H1 (cell line): Measurements from ENCODE around the gene ST3GAL3. TPM values are rescaled to one million over a fixed set of nuclear protein-coding genes. Genes with fewer than 3 reads are reported as not detected.

Experiments used
- CTCF ChIA-PET: fragments of 300-600 bp; sonication (Branson Sonifier 250); formaldehyde crosslinking; loops from one replicate; lab custom pipeline; 2021; ENCODE audit not compliant: partially characterized antibody; lab: Charles Lee
- POLR2A ChIA-PET: fragments of 300-600 bp; sonication (Branson Sonifier 250); formaldehyde crosslinking; loops from one replicate; lab custom pipeline; 2021; ENCODE audit warnings: inconsistent platforms; ENCODE audit not compliant: partially characterized antibody; lab: Charles Lee
- DNase-seq, 2 experiments: peaks; one replicate each; pipeline versions ENCODE4 v3.0.0 to v3.0.0-alpha.2; 2010 to 2022; ENCODE audit warnings: low spot score in 2 of 2, low read depth in 1 of 2, mixed read lengths in 1 of 2
- FAIRE-seq: peaks from 2 replicates; lab custom pipeline; 2011; peaks lifted over from hg19 to GRCh38; lab: Jason Lieb, UNC
- H2AFZ ChIP-seq: 2 replicates; pipeline ENCODE4 v1.8.1; 2012; ENCODE audit warnings: low read length, inconsistent platforms
- H2AK5ac ChIP-seq: 2 replicates; pipeline ENCODE4 v1.6.1; 2013; ENCODE audit warnings: low read depth, low read length
- H2BK120ac ChIP-seq: replicated peaks from 2 replicates; pipeline ENCODE3; 2013; ENCODE audit warnings: low read depth, low read length, inconsistent platforms
- H2BK12ac ChIP-seq: 2 replicates; pipeline ENCODE4 v1.6.1; 2013; ENCODE audit warnings: low read depth, low read length
- H2BK15ac ChIP-seq: 2 replicates; pipeline ENCODE4 v1.6.1; 2013; ENCODE audit warnings: low read length
- H2BK20ac ChIP-seq: 2 replicates; pipeline ENCODE4 v1.6.1; 2013; ENCODE audit warnings: low read length
- H2BK5ac ChIP-seq: 2 replicates; pipeline ENCODE4 v1.6.1; 2013; ENCODE audit warnings: low read depth, low read length
- H3K14ac ChIP-seq: 2 replicates; pipeline ENCODE4 v1.6.1; 2013; ENCODE audit warnings: inconsistent platforms; ENCODE audit not compliant: insufficient read length
- H3K18ac ChIP-seq: 2 replicates; pipeline ENCODE4 v1.6.1; 2013; ENCODE audit warnings: low read length; ENCODE audit errors: extremely low read depth
- H3K23ac ChIP-seq: 2 replicates; pipeline ENCODE4 v1.6.1; 2013; ENCODE audit warnings: inconsistent platforms; ENCODE audit not compliant: insufficient read length
- H3K23me2 ChIP-seq: 2 replicates; pipeline ENCODE4 v1.6.1; 2013; ENCODE audit warnings: low read depth, low read length
- H3K27ac ChIP-seq: 2 replicates; pipeline ENCODE4 v1.6.1; 2011; ENCODE audit warnings: low read depth, low read length, inconsistent platforms
- H3K27me3 ChIP-seq, 4 experiments: replicated peaks in 1 of 4; 1 replicate in 1 of 4; 2 replicates in 3 of 4; pipeline versions ENCODE4 v1.6.1 to v1.8.1; 2011 to 2013; ENCODE audit warnings: low read length in 3 of 4, mild to moderate bottlenecking in 3 of 4, inconsistent platforms in 2 of 4, mixed read lengths in 2 of 4, moderate library complexity in 1 of 4; ENCODE audit not compliant: control insufficient read depth in 3 of 4, insufficient read depth in 3 of 4; ENCODE audit errors: extremely low read depth in 1 of 4
- H3K36me3 ChIP-seq, 4 experiments: 2 replicates each; pipeline versions ENCODE4 v1.6.1 to v1.8.1; 2011 to 2013; ENCODE audit warnings: mild to moderate bottlenecking in 4 of 4, low read length in 3 of 4, moderate library complexity in 2 of 4, control low read depth in 1 of 4, inconsistent platforms in 1 of 4; ENCODE audit not compliant: insufficient read depth in 4 of 4, control insufficient read depth in 2 of 4
- H3K4ac ChIP-seq: replicated peaks from 2 replicates; pipeline ENCODE3; 2013; ENCODE audit warnings: low read length, low read depth, mixed read lengths, inconsistent platforms; ENCODE audit not compliant: insufficient read length
- H3K4me1 ChIP-seq, 4 experiments: replicated peaks in 1 of 4; 1 replicate in 1 of 4; 2 replicates in 3 of 4; pipeline versions ENCODE4 v1.6.1 to v1.8.1; 2011 to 2013; ENCODE audit warnings: low read length in 3 of 4, inconsistent platforms in 2 of 4, mixed read lengths in 1 of 4; ENCODE audit not compliant: insufficient read depth in 4 of 4, control insufficient read depth in 3 of 4
- H3K4me2 ChIP-seq, 2 experiments: 2 replicates each; pipeline versions ENCODE4 v1.6.1 to v1.8.1; 2011 to 2013; ENCODE audit warnings: low read depth in 2 of 2, low read length in 2 of 2, control low read depth in 1 of 2, inconsistent platforms in 1 of 2, mild to moderate bottlenecking in 1 of 2; ENCODE audit not compliant: insufficient read depth in 1 of 2
- H3K4me3 ChIP-seq, 4 experiments: fragments of 200-600, 300-600 bp in 1 of 4; sonication (generic), shearing (Covaris generic), sonication (Bioruptor Twin) in 1 of 4; 2 replicates each; pipeline versions ENCODE4 v1.5.1 to v1.8.1; 2011 to 2016; ENCODE audit warnings: low read length in 4 of 4, low read depth in 3 of 4, control low read depth in 2 of 4, inconsistent platforms in 2 of 4, mild to moderate bottlenecking in 2 of 4, mixed read lengths in 1 of 4, moderate library complexity in 1 of 4; ENCODE audit not compliant: insufficient read depth in 2 of 4; ENCODE audit errors: extremely low read depth in 1 of 4
- H3K56ac ChIP-seq: replicated peaks from 2 replicates; pipeline ENCODE3; 2013; ENCODE audit warnings: low read depth, mild to moderate bottlenecking, mixed read lengths, low read length, inconsistent platforms; ENCODE audit not compliant: insufficient read length
- H3K79me1 ChIP-seq: 2 replicates; pipeline ENCODE4 v1.6.1; 2013; ENCODE audit warnings: low read depth, low read length, control low read depth
- H3K79me2 ChIP-seq, 2 experiments: 2 replicates each; pipeline versions ENCODE4 v1.6.1 to v1.8.1; 2012 to 2013; ENCODE audit warnings: low read length in 2 of 2, mild to moderate bottlenecking in 2 of 2, inconsistent platforms in 1 of 2; ENCODE audit not compliant: insufficient read depth in 2 of 2, control insufficient read depth in 1 of 2
- H3K9ac ChIP-seq, 4 experiments: replicated peaks in 1 of 4; 1 replicate in 1 of 4; 2 replicates in 3 of 4; pipeline versions ENCODE4 v1.6.1 to v1.8.1; 2011 to 2013; ENCODE audit warnings: low read depth in 3 of 4, low read length in 3 of 4, control low read depth in 2 of 4, mild to moderate bottlenecking in 2 of 4, moderate library complexity in 2 of 4, inconsistent platforms in 1 of 4; ENCODE audit errors: extremely low read depth in 1 of 4
- H3K9me3 ChIP-seq, 2 experiments: 2 replicates each; pipeline versions ENCODE4 v1.6.1 to v1.8.1; 2012 to 2013; ENCODE audit warnings: mild to moderate bottlenecking in 2 of 2, moderate library complexity in 2 of 2, control low read depth in 1 of 2, inconsistent platforms in 1 of 2, low read depth in 1 of 2, low read length in 1 of 2, mixed read lengths in 1 of 2; ENCODE audit not compliant: insufficient read depth in 2 of 2
- H4K20me1 ChIP-seq, 2 experiments: replicated peaks in 1 of 2; 2 replicates each; pipeline versions ENCODE3 to v1.8.1; 2011 to 2013; ENCODE audit warnings: inconsistent platforms in 2 of 2, low read length in 2 of 2, mild to moderate bottlenecking in 1 of 2; ENCODE audit not compliant: insufficient read depth in 2 of 2, control insufficient read depth in 1 of 2
- H4K5ac ChIP-seq: 2 replicates; pipeline ENCODE4 v1.6.1; 2013; ENCODE audit warnings: low read length, low read depth, mixed read lengths, inconsistent platforms; ENCODE audit not compliant: insufficient read length
- H4K8ac ChIP-seq: 2 replicates; pipeline ENCODE4 v1.8.0; 2013; ENCODE audit warnings: mild to moderate bottlenecking, moderate library complexity, low read length, inconsistent platforms; ENCODE audit not compliant: insufficient read depth; ENCODE audit errors: extremely low read depth
- H4K91ac ChIP-seq: replicated peaks from 2 replicates; pipeline ENCODE3; 2013; ENCODE audit warnings: low read length, mixed read lengths, inconsistent platforms; ENCODE audit not compliant: insufficient read length
- BCL11A ChIP-seq, 2 experiments: IDR thresholded peaks; one replicate each; pipeline ENCODE4 v1.6.1; 2011; ENCODE audit warnings: low read depth in 2 of 2, low read length in 2 of 2, mild to moderate bottlenecking in 2 of 2
- CBX8 ChIP-seq: fragments of 300-800, 300-1000 bp; sonication (generic); IDR thresholded peaks from 2 replicates; pipeline ENCODE4 v1.7.1; 2016; ENCODE audit warnings: low read depth, low read length, borderline replicate concordance
- EGR1 ChIP-seq: IDR thresholded peaks from 2 replicates; pipeline ENCODE4 v1.6.1; 2011; ENCODE audit warnings: low read depth, low read length, borderline replicate concordance
- FOSL1 ChIP-seq: IDR thresholded peaks from 2 replicates; pipeline ENCODE4 v1.6.1; 2011; ENCODE audit warnings: mild to moderate bottlenecking, low read depth, low read length, moderate library complexity; ENCODE audit not compliant: insufficient read depth
- NRF1 ChIP-seq: IDR thresholded peaks from 2 replicates; pipeline ENCODE4 v1.6.1; 2011; ENCODE audit warnings: mild to moderate bottlenecking, low read depth, low read length, improper control_type of control experiment
- SIN3A ChIP-seq, 2 experiments: IDR thresholded peaks in 1 of 2; conservative IDR thresholded peaks in 1 of 2; 2 replicates each; pipeline ENCODE4 v1.6.1; 2011 to 2012; ENCODE audit warnings: low read length in 2 of 2, improper control_type of control experiment in 1 of 2, low read depth in 1 of 2, mild to moderate bottlenecking in 1 of 2
- WGBS, 2 experiments: shearing (Covaris generic) in 1 of 2; methylation state at CpG; one replicate each; pipeline versions ENCODE4 v1.1.6 to v1.1.7; 2013 to 2015; ENCODE audit warnings: low lambda C conversion rate in 2 of 2, mixed read lengths in 2 of 2, inconsistent platforms in 1 of 2, low coverage in 1 of 2, missing lambda C conversion rate in 1 of 2; ENCODE audit not compliant: insufficient replicate concordance in 2 of 2, insufficient coverage in 1 of 2, insufficient read length in 1 of 2; ENCODE audit errors: extremely low coverage in 1 of 2, missing lambda C conversion rate in 1 of 2; 5-methylcytosine and 5-hydroxymethylcytosine counted together
- polyA plus RNA-seq, 7 experiments: library from polyadenylated mRNA; depleted of rRNA in 3 of 7; stranded (reverse) in 5 of 7; unstranded in 2 of 7; fragments of >200 nt in 5 of 7; fragments of 200-250 nt in 2 of 7; gene quantifications; 1 replicate in 5 of 7; 2 replicates in 1 of 7; 4 replicates in 1 of 7; pipeline versions ENCODE4 v1.2.1 to v1.2.3, GENCODE V29; 2011 to 2013; ENCODE audit warnings: missing spikeins in 2 of 7, mixed read lengths in 2 of 7
- total RNA-seq: library from RNA; stranded (reverse); fragmentation: NEBNext Ultra II Directional; extraction: Animal tissue kit (Norgen Biotek cat#: 25700); gene quantifications from 2 replicates; pipeline ENCODE4 v1.2.1, GENCODE V29; 2021

The ST3GAL3 gene
- total and polyA plus RNA-seq, 2 of the 8 experiments (the other 6 are each of a cell fraction or from before 2014, with no cell fraction given), result 6.8 to 7.0 TPM

DNA sequence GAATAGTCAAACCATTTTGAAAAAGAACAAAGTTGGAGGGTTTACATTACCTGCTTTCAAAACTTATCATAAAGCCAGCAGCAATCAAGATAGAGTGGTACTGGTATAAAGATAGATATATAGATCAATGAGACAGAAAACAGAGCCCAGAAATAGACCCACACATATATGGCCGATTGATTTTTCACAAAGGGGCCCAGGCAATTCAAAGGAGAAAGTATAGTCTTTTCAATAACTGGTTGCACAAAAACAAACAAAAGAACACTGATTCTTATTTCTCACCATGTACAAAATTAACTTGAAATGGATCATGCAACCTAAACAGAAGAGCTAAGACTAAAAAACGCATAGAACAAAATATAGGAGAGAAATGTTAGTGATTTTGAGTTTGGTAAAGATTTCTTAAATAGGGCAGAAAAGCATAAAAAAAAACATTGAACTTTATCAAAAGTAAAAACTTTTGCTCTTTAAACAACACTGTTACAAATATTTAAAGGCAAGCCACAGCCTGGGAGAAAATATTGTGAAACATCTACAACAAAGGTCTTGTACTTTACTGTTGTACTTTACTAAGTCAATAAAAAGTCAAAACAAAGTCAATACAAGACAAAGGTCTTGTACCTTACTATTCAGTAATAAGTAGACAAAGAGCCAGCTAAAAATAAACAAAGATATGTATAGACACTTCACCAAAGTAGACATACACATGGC, 50.2 kb downstream of the ST3GAL3 start:
- H3K23me2 ChIP-seq, result no peaks in the 10 kb centered on the region
- H2BK5ac ChIP-seq, result no peak overlapping the region
- no peaks in the 10 kb centered on the region for H3K9me3 ChIP-seq
- no peak overlapping the region for H2BK20ac ChIP-seq
- POLR2A ChIA-PET, result no interaction called here
- no peaks in the 10 kb centered on the region for H3K4me1 ChIP-seq
- peaks cover 0 to 1% of the 10 kb centered on the region in 2 experiments for H4K20me1 ChIP-seq
- TF ChIP-seq EGR1 (no peak), CBX8 (no peak), BCL11A (IDR thresholded peaks at IDR 0.05; ENCODE audit: low read depth in 2 of 2, low read length in 2 of 2) (no peak), SIN3A (conservative IDR thresholded peaks at IDR 0.05 in 1 of 2, IDR thresholded peaks at IDR 0.05 in 1 of 2; ENCODE audit: low read depth in 1 of 2, low read length in 2 of 2) (no peak), NRF1 (no peak), FOSL1 (no peak)
- TF ChIP-seq, all 59 proteins: peak for 0
- FAIRE-seq (no peak), DNase-seq (no peak)
- H2BK15ac ChIP-seq, result no peak overlapping the region
- H3K79me1 ChIP-seq, result no peaks in the 10 kb centered on the region
- H2BK12ac ChIP-seq, result no peak overlapping the region
- H2AFZ ChIP-seq, result no peak overlapping the region
- H2BK120ac ChIP-seq, result no peak overlapping the region
- H3K36me3 ChIP-seq, result no peaks in the 10 kb centered on the region
- H3K23ac ChIP-seq, result no peak overlapping the region
- no peak overlapping the region for H3K4me2 ChIP-seq
- no peak overlapping the region for H3K4ac ChIP-seq
- CTCF ChIA-PET, result interaction anchor here (1.1 to 4.2 kb wide), 2 partner anchors 177 to 279 kb away, joined by 3 to 36 read pairs; partner anchors contain the start of gene ARTN
- H3K27ac ChIP-seq, result no peak overlapping the region
- no peak overlapping the region for H2AK5ac ChIP-seq
- no peaks in the 10 kb centered on the region for H3K79me2 ChIP-seq
- H4K8ac ChIP-seq, result no peak overlapping the region
- H3K14ac ChIP-seq, result no peak overlapping the region
- H3K4me3 ChIP-seq, result no peak overlapping the region
- 86% methylated on average over 2 of the region's 2 CpGs; no CpG with 5 or more reads in 1 of the 2 experiments for WGBS, 2 experiments
- H3K18ac ChIP-seq, result no peak overlapping the region
- H3K56ac ChIP-seq, result no peak overlapping the region
- no peak overlapping the region for H4K5ac ChIP-seq
- H3K27me3 ChIP-seq, result no peaks in the 10 kb centered on the region
- H4K91ac ChIP-seq, result no peak overlapping the region
- no peak overlapping the region for H3K9ac ChIP-seq
